RCC 7860 (cell line): ENCODE measurements around the gene CXCL14.
"Not testable (repeated sequence)": the region's sequence is repeated elsewhere in the genome, so short reads cannot be mapped to it uniquely, and the experiment has no call there.

Source experiments
- DNase-seq: peaks from one replicate; pipeline ENCODE4 v3.0.0-alpha.2; 2015; ENCODE audit warnings: low spot score
- FAIRE-seq: peaks from 2 replicates; lab custom pipeline; 2012; peaks lifted over from hg19 to GRCh38; lab: Jason Lieb, UNC

Gene CXCL14

GRCh38 chr5:135546101-135546500 lies 32.7 kb downstream of the CXCL14 start:
- no peak for FAIRE-seq
- no peak for DNase-seq

DNA sequence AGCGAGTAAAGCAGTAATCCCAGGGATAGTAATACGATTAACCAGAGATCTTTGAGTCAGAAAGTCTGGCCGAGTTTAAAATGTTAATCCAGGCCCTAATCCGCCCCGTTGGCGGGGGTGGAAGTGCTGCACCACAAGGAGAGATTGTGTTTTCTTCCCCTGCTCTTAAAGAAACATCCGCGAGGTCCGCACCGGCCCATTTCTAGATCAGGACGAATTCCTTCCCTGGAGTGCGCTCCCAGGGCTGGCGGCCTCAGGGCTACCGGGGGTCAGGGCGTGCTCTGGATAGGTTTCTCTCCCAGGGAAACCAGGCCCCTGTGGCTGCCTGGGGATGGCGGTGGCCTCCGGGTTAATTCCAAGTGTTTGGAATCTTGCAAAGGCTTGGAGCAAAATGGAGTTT lies 33.7 kb downstream of the CXCL14 start:
- FAIRE-seq (no peak), DNase-seq (no peak)

DNA sequence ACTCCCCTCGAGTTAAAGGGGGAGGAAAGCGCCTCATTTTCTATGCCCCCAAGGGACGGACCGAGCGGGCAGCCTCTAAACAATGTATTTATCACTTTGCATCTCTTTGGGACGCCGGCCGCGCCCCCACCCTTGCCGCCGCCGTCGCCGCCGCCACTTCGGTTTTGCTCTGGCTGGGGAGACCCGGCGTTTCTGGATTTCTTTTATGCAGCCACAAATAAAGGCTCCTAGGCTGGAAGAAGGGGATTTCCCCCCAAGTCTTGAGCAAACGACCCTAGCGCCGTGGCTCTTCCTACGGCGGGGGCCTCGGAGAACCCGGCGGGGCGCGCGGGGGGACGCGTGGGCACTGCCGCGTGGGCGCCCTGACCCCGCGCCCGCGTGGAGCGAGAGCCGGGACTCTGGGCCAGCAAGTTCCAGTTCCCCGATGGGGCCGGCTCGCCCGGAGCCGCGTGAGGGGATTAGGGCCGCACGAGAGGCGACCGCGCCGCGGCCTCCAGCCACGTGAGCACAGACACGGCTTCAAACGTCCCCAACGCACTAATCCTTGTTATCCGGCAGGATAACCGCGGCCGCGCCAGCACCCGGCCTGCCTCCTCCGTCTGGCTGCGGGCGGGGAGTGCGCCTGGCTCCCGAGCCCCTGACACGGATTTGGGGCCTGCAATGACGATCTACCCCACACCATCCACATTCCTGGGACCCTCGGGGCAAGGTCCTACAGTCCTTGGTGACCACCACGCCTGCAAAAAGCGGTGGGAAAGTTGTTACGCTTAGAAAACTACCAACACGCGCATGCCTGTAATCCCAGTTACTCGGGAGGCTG lies 35.1 kb downstream of the CXCL14 start:
- no peak for DNase-seq
- FAIRE-seq, result no peak

DNA sequence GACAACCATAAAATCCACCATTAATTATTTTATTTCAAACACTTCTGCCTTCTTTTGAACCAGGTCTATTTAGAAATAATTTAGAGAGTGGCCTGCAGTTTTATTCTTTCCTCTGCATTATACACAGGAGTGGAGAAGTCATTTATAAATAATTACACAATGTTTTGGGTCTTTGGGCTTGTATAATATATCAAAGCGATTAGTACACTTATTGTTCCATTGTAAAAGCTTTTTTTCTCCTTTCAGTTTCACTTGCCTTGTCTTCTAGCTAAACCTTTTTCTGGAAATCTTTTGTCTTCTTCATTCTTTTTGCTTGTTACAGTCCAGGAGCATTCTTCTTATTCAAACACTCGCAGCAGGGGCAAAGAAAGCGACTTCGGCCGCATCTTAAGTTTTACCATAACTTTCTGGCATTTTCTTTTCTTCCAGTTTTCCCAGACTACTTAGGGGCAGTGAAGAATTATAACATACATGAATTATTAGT lies 35.7 kb downstream of the CXCL14 start:
- DNase-seq, result no peak
- FAIRE-seq, result no peak

DNA sequence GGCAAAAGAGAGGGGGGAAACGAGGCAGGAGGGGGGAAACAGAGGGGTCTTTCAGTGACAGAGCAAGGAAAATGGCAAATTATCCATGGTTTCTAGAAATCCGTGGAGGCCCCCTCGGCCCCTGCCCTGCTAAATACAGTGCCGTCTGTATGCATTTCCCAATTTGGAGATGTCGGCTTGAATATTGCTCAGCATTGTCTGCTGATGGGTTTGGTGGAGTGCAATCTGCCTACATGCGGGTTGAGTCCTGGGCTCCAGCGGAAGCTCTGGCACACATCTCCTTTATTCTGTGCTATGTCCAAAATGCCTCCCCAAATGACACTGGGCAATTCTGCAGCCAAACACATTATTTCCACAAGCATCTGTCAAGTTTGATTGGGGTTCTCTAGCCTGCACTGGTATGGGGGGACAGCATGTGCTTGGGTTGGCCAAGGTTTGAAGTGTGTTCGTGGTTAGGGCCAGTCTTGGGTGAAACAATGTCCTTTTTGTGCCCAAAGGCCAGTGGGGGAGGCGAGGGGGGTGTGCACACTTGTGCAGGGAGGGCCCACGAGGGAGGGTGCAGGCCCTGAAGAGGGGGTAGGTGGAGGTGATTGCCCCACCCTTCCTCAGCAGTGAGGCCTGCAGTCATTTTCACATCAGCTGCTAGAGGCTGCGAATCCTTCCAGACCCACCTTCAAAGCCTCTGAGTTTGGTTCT lies 36.8 kb downstream of the CXCL14 start:
- no peak for FAIRE-seq
- DNase-seq, result no peak

GRCh38 chr5:135539430-135540005 lies 39.3 kb downstream of the CXCL14 start:
- DNase-seq, result no peak
- no peak for FAIRE-seq

- FAIRE-seq (no peak), DNase-seq (no peak)
These were observed 40.5 kb downstream of the CXCL14 start for GRCh38 chr5:135538261-135538660.

GRCh38 chr5:135537745-135538144 lies 41.0 kb downstream of the CXCL14 start:
- DNase-seq (no peak), FAIRE-seq (no peak)

- no peak for FAIRE-seq
- DNase-seq, result no peak
These were observed 41.5 kb downstream of the CXCL14 start for GRCh38 chr5:135537271-135537670.

GRCh38 chr5:135535820-135536801 lies 42.7 kb downstream of the CXCL14 start, which contains the start of gene NEUROG1:
NEUROG1 (minus strand) TSS chr5:135535964; CDS start chr5:135535690, 274 bp downstream.
- no peak for FAIRE-seq
- DNase-seq, result no peak

DNA sequence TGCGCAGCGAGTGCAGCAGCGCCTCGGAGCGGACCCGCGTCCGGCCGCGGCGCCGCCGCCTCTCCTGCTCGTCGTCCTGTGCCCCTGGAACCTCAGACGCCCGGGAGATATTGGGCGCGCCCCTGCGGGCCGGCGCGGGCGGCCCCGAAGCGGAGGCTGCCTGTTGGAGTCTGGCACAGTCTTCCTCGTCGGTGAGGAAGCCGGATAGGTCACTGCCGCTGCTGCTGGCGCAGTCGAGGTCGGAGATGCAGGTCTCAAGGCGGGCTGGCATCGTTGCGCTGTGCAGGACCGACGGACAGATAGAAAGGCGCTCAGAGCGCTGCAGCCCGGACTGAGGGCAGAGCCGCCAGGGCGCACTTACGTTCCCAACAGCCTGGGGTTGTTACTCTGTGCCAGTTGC lies 43.4 kb downstream of the CXCL14 start:
- FAIRE-seq, result no peak
- no peak for DNase-seq

DNA sequence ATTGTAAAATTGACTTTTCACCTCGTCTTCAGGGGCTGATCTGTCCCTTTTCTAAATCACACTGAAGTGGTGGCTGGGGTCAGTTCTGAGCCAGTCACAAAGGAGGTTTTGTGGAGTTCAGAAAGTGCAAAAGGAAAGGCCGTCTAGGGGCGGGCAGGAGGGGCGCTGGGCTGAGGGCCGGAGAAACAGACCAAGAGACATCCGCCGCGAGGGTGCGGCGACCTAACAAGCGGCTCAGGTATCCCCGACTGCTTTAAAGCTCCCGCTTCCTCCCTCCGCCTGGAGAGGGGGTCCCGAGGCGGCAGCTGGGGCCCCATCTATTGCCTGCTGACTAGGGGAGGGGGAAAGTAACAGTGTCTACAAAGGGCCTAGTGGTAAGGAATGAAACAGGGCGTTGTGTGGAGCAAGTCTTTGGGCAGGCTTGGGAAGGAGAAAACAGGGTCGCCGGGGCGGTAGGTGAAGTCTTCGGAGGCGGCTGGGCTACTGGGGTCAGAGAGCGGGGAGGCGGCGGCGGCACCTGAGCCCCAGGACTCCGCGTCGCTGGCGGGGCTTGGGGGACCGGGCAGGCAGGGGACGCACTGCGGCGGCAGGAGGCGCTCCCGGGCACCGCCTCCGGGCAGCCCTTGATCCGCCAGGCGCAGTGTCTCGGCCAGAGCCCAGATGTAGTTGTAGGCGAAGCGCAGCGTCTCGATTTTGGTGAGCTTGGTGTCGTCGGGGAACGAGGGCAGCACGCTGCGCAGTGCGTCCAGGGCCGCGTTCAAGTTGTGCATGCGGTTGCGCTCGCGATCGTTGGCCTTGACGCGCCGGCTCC lies 44.0 kb downstream of the CXCL14 start:
- DNase-seq (no peak), FAIRE-seq (no peak)

DNA sequence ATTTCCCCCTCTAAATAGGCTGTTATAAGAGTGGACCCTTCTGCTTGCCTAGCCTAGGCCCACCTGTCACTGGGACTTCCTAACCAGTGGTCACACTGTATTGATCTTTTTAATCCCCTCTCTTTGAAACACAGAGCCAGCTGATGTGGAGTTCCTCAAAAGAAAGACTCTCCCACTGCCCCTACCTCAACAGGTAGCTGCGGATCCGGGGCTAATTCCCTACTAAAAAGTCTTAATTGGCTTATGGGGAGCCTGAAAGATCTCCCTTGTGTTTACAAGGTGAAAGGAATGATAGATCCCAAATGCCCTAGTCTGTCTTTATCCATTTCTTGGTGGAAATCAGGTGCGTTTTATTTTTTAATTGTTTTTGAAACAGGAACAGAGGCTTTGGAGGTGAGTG lies 45.0 kb downstream of the CXCL14 start:
- FAIRE-seq (no peak), DNase-seq (no peak)

- FAIRE-seq (no peak), DNase-seq (no peak)
These were observed 45.5 kb downstream of the CXCL14 start for GRCh38 chr5:135533334-135533733.

DNA sequence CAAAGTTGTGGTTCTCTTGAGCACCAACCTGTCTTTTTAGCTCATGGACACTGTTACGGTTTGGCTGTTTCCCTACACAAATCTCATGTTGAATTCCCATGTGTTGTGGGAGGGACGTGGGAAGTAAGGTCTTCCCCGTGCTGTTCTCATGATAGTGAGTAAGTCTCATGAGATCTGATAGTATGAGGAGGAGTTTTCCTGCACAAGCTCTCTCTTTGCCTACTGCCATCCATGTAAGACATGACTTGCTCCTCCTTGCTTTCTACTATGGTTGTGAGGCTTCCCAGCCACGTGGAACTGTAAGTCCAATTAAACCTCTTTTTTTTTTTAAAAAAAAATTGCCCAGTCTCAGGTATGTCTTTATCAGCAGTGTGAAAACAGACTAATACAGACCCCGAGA lies 49.2 kb downstream of the CXCL14 start:
- not testable (repeated sequence) for FAIRE-seq, DNase-seq

DNA sequence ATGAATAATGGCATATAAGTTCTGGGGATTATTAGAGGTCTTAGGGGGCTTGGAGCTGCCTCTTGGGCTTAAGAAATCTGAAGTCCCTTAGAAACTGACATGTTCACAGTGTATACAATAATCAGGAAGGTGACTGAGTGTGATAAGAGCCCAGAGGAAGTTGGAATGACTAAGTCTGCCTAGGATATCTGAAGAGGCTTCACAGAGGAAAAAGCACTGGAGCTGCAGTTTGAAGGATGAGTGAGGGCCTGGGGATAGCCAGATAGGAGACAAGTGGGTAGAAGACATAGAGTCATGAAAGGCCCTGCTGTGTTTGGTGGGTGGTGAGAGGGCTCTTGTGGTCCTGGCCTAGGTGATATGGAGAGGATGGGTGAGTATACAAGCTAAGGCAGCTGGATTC lies 51.9 kb downstream of the CXCL14 start:
- DNase-seq (no peak), FAIRE-seq (no peak)

DNA sequence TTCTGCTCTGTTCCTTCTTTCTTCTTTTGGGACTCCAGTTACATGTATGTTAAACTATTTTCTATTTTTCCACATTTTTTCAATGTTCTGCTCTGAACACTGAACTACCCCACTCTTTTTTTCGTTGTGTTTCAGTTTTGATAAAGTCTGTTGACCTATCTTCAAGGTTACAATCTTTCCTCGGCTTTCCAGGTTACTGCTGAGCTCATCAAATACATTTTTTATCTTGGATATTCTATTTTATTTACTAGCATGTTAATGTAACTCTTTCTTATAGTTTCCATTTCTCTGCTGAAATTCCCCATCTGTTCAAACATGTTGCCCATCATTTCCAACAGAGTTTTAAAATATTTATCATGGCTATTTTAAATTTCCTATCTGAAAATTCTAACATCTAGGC lies 56.8 kb downstream of the CXCL14 start:
- no peak for FAIRE-seq
- no peak for DNase-seq
